Measurements from ENCODE around the gene AHNAK2.

- TF ChIP-seq, protein P1, sequence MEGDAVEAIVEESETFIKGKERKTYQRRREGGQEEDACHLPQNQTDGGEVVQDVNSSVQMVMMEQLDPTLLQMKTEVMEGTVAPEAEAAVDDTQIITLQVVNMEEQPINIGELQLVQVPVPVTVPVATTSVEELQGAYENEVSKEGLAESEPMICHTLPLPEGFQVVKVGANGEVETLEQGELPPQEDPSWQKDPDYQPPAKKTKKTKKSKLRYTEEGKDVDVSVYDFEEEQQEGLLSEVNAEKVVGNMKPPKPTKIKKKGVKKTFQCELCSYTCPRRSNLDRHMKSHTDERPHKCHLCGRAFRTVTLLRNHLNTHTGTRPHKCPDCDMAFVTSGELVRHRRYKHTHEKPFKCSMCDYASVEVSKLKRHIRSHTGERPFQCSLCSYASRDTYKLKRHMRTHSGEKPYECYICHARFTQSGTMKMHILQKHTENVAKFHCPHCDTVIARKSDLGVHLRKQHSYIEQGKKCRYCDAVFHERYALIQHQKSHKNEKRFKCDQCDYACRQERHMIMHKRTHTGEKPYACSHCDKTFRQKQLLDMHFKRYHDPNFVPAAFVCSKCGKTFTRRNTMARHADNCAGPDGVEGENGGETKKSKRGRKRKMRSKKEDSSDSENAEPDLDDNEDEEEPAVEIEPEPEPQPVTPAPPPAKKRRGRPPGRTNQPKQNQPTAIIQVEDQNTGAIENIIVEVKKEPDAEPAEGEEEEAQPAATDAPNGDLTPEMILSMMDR (IDR thresholded peaks at IDR 0.05; ENCODE audit: low read length), result no peak
- no peak for TF ChIP-seq EZH2 (optimal IDR thresholded peaks at IDR 0.05; ENCODE audit: low read depth, low read length)
These were observed 53.6 kb downstream of the AHNAK2 start, which contains the start of gene PLD4 for GRCh38 chr14:104924421-104925213.

Data from MM.1S (cell line).